HCT116 (cell line): ENCODE results near the gene PLEKHG3. TPM values are rescaled to one million over a fixed set of nuclear protein-coding genes. Genes with fewer than 3 reads are reported as not detected.

Source experiments
- ATAC-seq: fragments of 200-7000 bp; cut with Tn5 transposase; 2 replicates; pipeline ENCODE4 v1.9.1; 2020; ENCODE audit warnings: mild to moderate bottlenecking, moderate library complexity
- BruUV-seq: library from RNA; stranded (reverse); fragments of 400-500 nt; replicated peaks from 2 replicates; lab custom pipeline; 2021; lab: Mats Ljungman, UMichigan
- CTCF ChIA-PET: fragments of 300-600 bp; sonication (Branson Sonifier 250); formaldehyde crosslinking; loops from one replicate; lab custom pipeline; 2021; ENCODE audit warnings: antibody characterized with exemption; lab: Charles Lee
- POLR2A ChIA-PET: fragments of 300-600, 350-600 bp; sonication (Branson Sonifier 250); formaldehyde crosslinking; loops from one replicate; lab custom pipeline; 2021; ENCODE audit warnings: antibody characterized with exemption; lab: Charles Lee
- RAD21 ChIA-PET, 2 experiments: fragments of 300-600 bp; sonication (Branson Sonifier 250); formaldehyde crosslinking; loops; one replicate each; lab custom pipeline; 2023; ENCODE audit warnings: low total read pairs in 2 of 2; ENCODE audit not compliant: uncharacterized antibody in 2 of 2, unreplicated experiment in 2 of 2, low non-redundant PET in 1 of 2; lab: Charles Lee
- DNase-seq: peaks from one replicate; pipeline ENCODE4 v3.0.0-alpha.2; 2010; ENCODE audit warnings: low read depth, low spot score
- H2AFZ ChIP-seq: fragments of 200-600 bp; shearing (Covaris generic), sonication (generic); 2 replicates; pipeline ENCODE4 v1.6.1; 2017; ENCODE audit warnings: low read depth, mixed run types, mixed read lengths, antibody characterized with exemption, low read length; ENCODE audit not compliant: poor library complexity, severe bottlenecking
- H3K27ac ChIP-seq: 2 replicates; pipeline ENCODE4 v1.5.1; 2012; ENCODE audit warnings: low read depth, low read length
- H3K27me3 ChIP-seq: fragments of 200-600 bp; sonication (generic); 2 replicates; pipeline ENCODE4 v1.6.1; 2016; ENCODE audit warnings: mixed run types, low read length, mixed read lengths; ENCODE audit not compliant: insufficient read depth
- H3K36me3 ChIP-seq, 2 experiments: fragments of 200-500 bp in 1 of 2; fragments of 200-600 bp in 1 of 2; sonication (Bioruptor generic) in 1 of 2; sonication (generic) in 1 of 2; 2 replicates each; pipeline versions ENCODE4 v1.5.1 to v1.6.1; 2014 to 2016; ENCODE audit warnings: low read length in 2 of 2, inconsistent platforms in 1 of 2, mixed read lengths in 1 of 2, mixed run types in 1 of 2; ENCODE audit not compliant: insufficient read depth in 2 of 2, control insufficient read depth in 1 of 2
- H3K4me1 ChIP-seq, 2 experiments: fragments of 200-600 bp in 1 of 2; sonication (generic) in 1 of 2; 2 replicates each; pipeline versions ENCODE4 v1.5.1 to v1.6.1; 2012 to 2017; ENCODE audit warnings: low read length in 2 of 2, inconsistent platforms in 1 of 2, mild to moderate bottlenecking in 1 of 2, mixed read lengths in 1 of 2, mixed run types in 1 of 2, moderate library complexity in 1 of 2; ENCODE audit not compliant: insufficient read depth in 2 of 2, control insufficient read depth in 1 of 2
- H3K4me2 ChIP-seq: fragments of 200-600 bp; sonication (generic); 2 replicates; pipeline ENCODE4 v1.6.1; 2017; ENCODE audit warnings: mixed run types, low read length, mixed read lengths
- H3K4me3 ChIP-seq, 2 experiments: fragments of 200-600 bp in 1 of 2; sonication (generic) in 1 of 2; replicated peaks in 1 of 2; 2 replicates each; pipeline ENCODE4 v1.5.1; 2011 to 2016; ENCODE audit warnings: low read length in 2 of 2, control low read depth in 1 of 2, low read depth in 1 of 2, mild to moderate bottlenecking in 1 of 2, mixed read lengths in 1 of 2, mixed run types in 1 of 2
- H3K79me2 ChIP-seq: fragments of 200-600 bp; sonication (generic); 2 replicates; pipeline ENCODE4 v1.6.1; 2017; ENCODE audit warnings: mild to moderate bottlenecking, mixed run types, low read length, moderate library complexity, mixed read lengths; ENCODE audit not compliant: insufficient read depth
- H3K9ac ChIP-seq: fragments of 200-600 bp; sonication (generic); 2 replicates; pipeline ENCODE4 v1.6.1; 2016; ENCODE audit warnings: low read length, mixed read lengths
- H3K9me2 ChIP-seq: fragments of 200-600 bp; sonication (generic), shearing (Covaris generic); 2 replicates; pipeline ENCODE4 v1.6.1; 2017; ENCODE audit warnings: mixed run types, mild to moderate bottlenecking, moderate library complexity; ENCODE audit not compliant: insufficient read depth
- H3K9me3 ChIP-seq, 2 experiments: fragments of 200-500 bp in 1 of 2; fragments of 200-600 bp in 1 of 2; sonication (Bioruptor generic) in 1 of 2; sonication (generic) in 1 of 2; 2 replicates each; pipeline ENCODE4 v1.6.1; 2014 to 2017; ENCODE audit warnings: low read length in 2 of 2, mixed read lengths in 2 of 2, inconsistent platforms in 1 of 2, low read depth in 1 of 2, mild to moderate bottlenecking in 1 of 2, mixed run types in 1 of 2, moderate library complexity in 1 of 2; ENCODE audit not compliant: control insufficient read depth in 1 of 2, insufficient read depth in 1 of 2
- H4K20me1 ChIP-seq: fragments of 200-600 bp; sonication (generic), shearing (Covaris generic); 2 replicates; pipeline ENCODE4 v1.6.1; 2017; ENCODE audit warnings: mixed run types, mild to moderate bottlenecking, moderate library complexity; ENCODE audit not compliant: insufficient read depth
- CBX3 ChIP-seq: IDR thresholded peaks from 2 replicates; pipeline ENCODE4 v1.6.1; 2012; ENCODE audit warnings: low read depth
- EGR1 ChIP-seq: IDR thresholded peaks from 2 replicates; pipeline ENCODE4 v1.6.1; 2012; ENCODE audit warnings: low read depth
- ELF1 ChIP-seq: IDR thresholded peaks from 2 replicates; pipeline ENCODE4 v1.6.1; 2012; ENCODE audit warnings: low read depth, borderline replicate concordance
- EZH2 ChIP-seq: fragments of 200-600 bp; sonication (generic); IDR thresholded peaks from 2 replicates; pipeline ENCODE4 v1.6.1; 2017; ENCODE audit warnings: antibody characterized with exemption, mixed run types
- FOSL1 ChIP-seq: IDR thresholded peaks from 2 replicates; pipeline ENCODE4 v1.6.1; 2012; ENCODE audit warnings: low read depth
- POLR2AphosphoS5 ChIP-seq: IDR thresholded peaks from 2 replicates; pipeline ENCODE4 v1.6.1; 2011; ENCODE audit warnings: mild to moderate bottlenecking, low read depth, low read length, moderate library complexity
- SIN3A ChIP-seq: IDR thresholded peaks from 2 replicates; pipeline ENCODE4 v1.6.1; 2012; ENCODE audit warnings: low read depth
- SRF ChIP-seq: IDR thresholded peaks from 2 replicates; pipeline ENCODE4 v1.6.1; 2012; ENCODE audit warnings: low read depth
- TCF7L2 ChIP-seq: IDR thresholded peaks from 2 replicates; pipeline ENCODE4 v1.7.0; 2011; ENCODE audit warnings: borderline replicate concordance, inconsistent platforms; ENCODE audit not compliant: insufficient read depth, insufficient read length; ENCODE audit errors: extremely low read depth
- YY1 ChIP-seq: IDR thresholded peaks from 2 replicates; pipeline ENCODE4 v1.6.1; 2011; ENCODE audit warnings: low read length, low read depth, moderate library complexity, mild to moderate bottlenecking; ENCODE audit not compliant: insufficient replicate concordance; ENCODE audit errors: extremely low read depth
- ZNF274 ChIP-seq: fragments of 200-500 bp; sonication (Bioruptor generic); IDR thresholded peaks from 2 replicates; pipeline ENCODE4 v1.6.1; 2014; ENCODE audit warnings: mild to moderate bottlenecking, low read depth, low read length, inconsistent platforms
- intact Hi-C: fragments of 100-400 bp; cut with micrococcal nuclease; formaldehyde crosslinking; loops from 2 replicates; pipeline ENCODE4 v1.10.0; 2022
- total RNA-seq: library from RNA; stranded (reverse); gene quantifications from one replicate; pipeline ENCODE4 v1.2.1, GENCODE V29; 2021; ENCODE audit not compliant: unreplicated experiment
- TF ChIP-seq, protein P1 (sequence below), 3 experiments: fragments of 200-600 bp in 1 of 3; sonication (generic) in 1 of 3; IDR thresholded peaks in 2 of 3; conservative IDR thresholded peaks in 1 of 3; 2 replicates each; pipeline ENCODE4 v1.5.1; 2012 to 2017; ENCODE audit warnings: low read depth in 2 of 3, low read length in 2 of 3, antibody characterized with exemption in 1 of 3, borderline replicate concordance in 1 of 3, control low read depth in 1 of 3, mild to moderate bottlenecking in 1 of 3, mixed read lengths in 1 of 3, mixed run types in 1 of 3, moderate library complexity in 1 of 3; ENCODE audit not compliant: insufficient read depth in 1 of 3

PLEKHG3 gene
- total RNA-seq, 1 experiment from 2014 or later: 55.6 TPM

GRCh38 chr14:64693810-64694165 is 10.4 kb upstream of the PLEKHG3 start:
- ATAC-seq (no peak), DNase-seq (no peak)
- Histone ChIP-seq H3K9me2 (no peaks in the 10 kb centered on the region), H3K9me3 (no peaks in the 10 kb centered on the region), H3K4me3 (no peak overlapping the region), H3K4me2 (no peak overlapping the region), H4K20me1 (no peaks in the 10 kb centered on the region), H3K27me3 (no peaks in the 10 kb centered on the region; the same call in 1 of the 2 replicates), H2AFZ (no peak overlapping the region), H3K36me3 (no peaks in the 10 kb centered on the region)
- intact Hi-C loops: no loop called here
- no TSS peak for BruUV-seq
- POLR2A ChIA-PET: no interaction called here
- RAD21 ChIA-PET: no interaction called here
- no peak for TF ChIP-seq SRF
- no peak for TF ChIP-seq TCF7L2
- TF ChIP-seq SIN3A: no peak
- TF ChIP-seq, protein P1, sequence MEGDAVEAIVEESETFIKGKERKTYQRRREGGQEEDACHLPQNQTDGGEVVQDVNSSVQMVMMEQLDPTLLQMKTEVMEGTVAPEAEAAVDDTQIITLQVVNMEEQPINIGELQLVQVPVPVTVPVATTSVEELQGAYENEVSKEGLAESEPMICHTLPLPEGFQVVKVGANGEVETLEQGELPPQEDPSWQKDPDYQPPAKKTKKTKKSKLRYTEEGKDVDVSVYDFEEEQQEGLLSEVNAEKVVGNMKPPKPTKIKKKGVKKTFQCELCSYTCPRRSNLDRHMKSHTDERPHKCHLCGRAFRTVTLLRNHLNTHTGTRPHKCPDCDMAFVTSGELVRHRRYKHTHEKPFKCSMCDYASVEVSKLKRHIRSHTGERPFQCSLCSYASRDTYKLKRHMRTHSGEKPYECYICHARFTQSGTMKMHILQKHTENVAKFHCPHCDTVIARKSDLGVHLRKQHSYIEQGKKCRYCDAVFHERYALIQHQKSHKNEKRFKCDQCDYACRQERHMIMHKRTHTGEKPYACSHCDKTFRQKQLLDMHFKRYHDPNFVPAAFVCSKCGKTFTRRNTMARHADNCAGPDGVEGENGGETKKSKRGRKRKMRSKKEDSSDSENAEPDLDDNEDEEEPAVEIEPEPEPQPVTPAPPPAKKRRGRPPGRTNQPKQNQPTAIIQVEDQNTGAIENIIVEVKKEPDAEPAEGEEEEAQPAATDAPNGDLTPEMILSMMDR (IDR thresholded peaks at IDR 0.05 in 2 of 3, conservative IDR thresholded peaks at IDR 0.05 in 1 of 3; ENCODE audit: borderline replicate concordance in 1 of 3, insufficient read depth in 1 of 3, low read depth in 2 of 3, low read length in 2 of 3): no peak
- TF ChIP-seq EGR1: no peak
- no peak for TF ChIP-seq POLR2AphosphoS5
- TF ChIP-seq YY1: no peak
- no peak for TF ChIP-seq ELF1
- no peak for TF ChIP-seq FOSL1
- TF ChIP-seq CBX3: no peak
- no peak for TF ChIP-seq ZNF274
- no peak for TF ChIP-seq EZH2
- TF ChIP-seq, all 23 proteins: peak for 0
- CTCF ChIA-PET: no interaction called here
- no peaks in the 10 kb centered on the region for H3K79me2 ChIP-seq
- H3K27ac ChIP-seq: no peak overlapping the region
- no peak overlapping the region for H3K9ac ChIP-seq
- H3K4me1 ChIP-seq: no peaks in the 10 kb centered on the region
